Cardiac fibroblast (primary cell): Measurements from ENCODE around the gene SKIC3.

Source experiments
- DNase-seq, 2 donors: peaks; one replicate each; pipeline versions ENCODE4 v3.0.0 to v3.0.0-alpha.2; 2010; ENCODE audit warnings: low read depth in 2 of 2
- H3K4me3 ChIP-seq, 2 donors: replicated peaks in 1 of 2; 1 replicate in 1 of 2; 2 replicates in 1 of 2; pipeline ENCODE4 v1.5.1; 2011; ENCODE audit warnings: low read depth in 2 of 2, low read length in 2 of 2, mild to moderate bottlenecking in 2 of 2, moderate library complexity in 1 of 2
- CTCF ChIP-seq: IDR thresholded peaks from one replicate; pipeline ENCODE4 v1.5.1; 2011; ENCODE audit warnings: low read depth, mild to moderate bottlenecking, low read length, inconsistent platforms

Gene SKIC3

GRCh38 chr5:95533106-95533505, 21.7 kb downstream of the SKIC3 start:
- H3K4me3 ChIP-seq: no peak overlapping the region
- DNase-seq: peak in 1 of 2 donors; percentile 23
- no peak for TF ChIP-seq CTCF

GRCh38 chr5:95532415-95532814, 22.4 kb downstream of the SKIC3 start:
- H3K4me3 ChIP-seq: no peak overlapping the region
- DNase-seq: no peak
- no peak for TF ChIP-seq CTCF

- H3K4me3 ChIP-seq: no peak overlapping the region
- TF ChIP-seq CTCF: no peak
- DNase-seq: no peak
These were observed 23.3 kb downstream of the SKIC3 start for GRCh38 chr5:95531491-95531890.

GRCh38 chr5:95530416-95530815, 24.4 kb downstream of the SKIC3 start:
- DNase-seq: peak; percentile 67 to 96
- no peak for TF ChIP-seq CTCF

GRCh38 chr5:95528565-95528964, 26.2 kb downstream of the SKIC3 start:
- H3K4me3 ChIP-seq: no peak overlapping the region
- no peak for TF ChIP-seq CTCF
- no peak for DNase-seq

More at GRCh38 chr5:95530416-95530815, 24.4 kb downstream of the SKIC3 start:
- no peak overlapping the region for H3K4me3 ChIP-seq

- no peak overlapping the region for H3K4me3 ChIP-seq
- TF ChIP-seq CTCF: no peak
- peak in 1 of 2 donors; percentile 29 for DNase-seq
These were observed 27.9 kb downstream of the SKIC3 start for GRCh38 chr5:95526871-95527270.

- TF ChIP-seq CTCF: no peak
- no peak overlapping the region for H3K4me3 ChIP-seq
- no peak for DNase-seq
These were observed 30.4 kb downstream of the SKIC3 start for GRCh38 chr5:95524423-95524822.
